ENCODE measurements around the gene NMT1.
A peak's percentile ranks its signal among the peaks of the same experiment; 100 is the strongest.

Gene NMT1

DNA sequence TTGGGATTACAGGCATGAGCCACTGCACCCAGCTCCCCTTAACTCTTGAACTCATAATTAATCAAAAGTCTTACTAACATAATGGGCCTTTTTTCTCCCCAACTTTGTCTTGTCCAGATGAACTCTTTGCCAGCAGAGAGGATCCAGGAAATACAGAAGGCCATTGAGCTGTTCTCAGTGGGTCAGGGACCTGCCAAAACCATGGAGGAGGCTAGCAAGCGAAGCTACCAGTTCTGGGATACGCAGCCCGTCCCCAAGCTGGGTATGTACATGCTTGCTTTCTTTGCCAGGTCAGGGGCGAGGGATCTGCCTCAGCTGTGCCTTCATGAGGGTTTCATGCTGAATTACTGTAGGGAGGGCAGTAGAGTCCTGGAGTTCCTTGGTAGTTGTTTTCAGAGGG lies 25.3 kb downstream of the NMT1 start:
- no peak for DNase-seq

GRCh38 chr17:45086865-45087503 lies 25.9 kb downstream of the NMT1 start:
- DNase-seq, result no peak

- DNase-seq, result no peak
These were observed 26.4 kb downstream of the NMT1 start for GRCh38 chr17:45087504-45087975.

DNA sequence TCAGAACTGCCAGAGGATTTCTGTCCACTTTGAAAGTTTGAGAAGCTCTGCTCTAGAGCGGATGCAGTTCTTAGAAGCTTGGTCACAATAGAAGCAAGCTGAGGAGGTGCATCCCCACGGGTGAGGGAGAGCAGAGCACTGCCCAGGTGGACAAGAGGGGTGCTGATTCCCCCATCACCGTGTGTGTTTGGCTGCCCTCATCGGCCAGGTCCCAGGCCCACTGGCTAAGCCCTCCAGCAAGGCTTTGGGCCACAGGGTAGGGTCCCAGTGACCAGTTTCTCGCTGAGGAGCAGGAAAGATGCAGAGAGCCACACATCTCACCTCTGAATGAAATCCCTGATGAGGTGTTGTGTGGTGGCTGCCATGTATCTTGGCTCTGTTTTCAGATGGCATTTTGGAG lies 26.9 kb downstream of the NMT1 start:
- no peak for DNase-seq

- no peak for DNase-seq
These were observed 27.6 kb downstream of the NMT1 start for GRCh38 chr17:45088741-45089140.

DNA sequence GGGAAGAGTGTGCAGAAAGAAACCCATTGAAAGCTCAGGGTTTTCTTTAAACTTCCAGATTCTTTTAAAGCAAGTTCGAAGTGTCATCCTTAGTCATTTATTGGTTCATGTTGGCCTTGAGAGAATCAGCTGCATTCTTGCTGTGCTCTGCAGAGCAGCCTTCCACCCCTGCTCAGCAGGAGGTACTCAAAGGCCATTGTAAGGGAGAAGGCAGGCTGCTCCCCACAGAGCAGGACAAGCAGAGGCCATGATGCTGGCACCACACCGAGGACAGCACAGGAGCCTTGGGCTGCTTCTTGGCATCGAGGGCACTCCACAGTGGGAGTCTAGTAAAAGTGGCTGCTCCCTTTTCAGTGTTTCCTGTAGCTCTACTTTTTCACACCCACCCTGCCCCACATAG lies 29.6 kb downstream of the NMT1 start:
- DNase-seq, result no peak

GRCh38 chr17:45091778-45092425 lies 30.8 kb downstream of the NMT1 start:
- no peak for DNase-seq

GRCh38 chr17:45092911-45093430 lies 31.9 kb downstream of the NMT1 start:
- no peak for DNase-seq

DNA sequence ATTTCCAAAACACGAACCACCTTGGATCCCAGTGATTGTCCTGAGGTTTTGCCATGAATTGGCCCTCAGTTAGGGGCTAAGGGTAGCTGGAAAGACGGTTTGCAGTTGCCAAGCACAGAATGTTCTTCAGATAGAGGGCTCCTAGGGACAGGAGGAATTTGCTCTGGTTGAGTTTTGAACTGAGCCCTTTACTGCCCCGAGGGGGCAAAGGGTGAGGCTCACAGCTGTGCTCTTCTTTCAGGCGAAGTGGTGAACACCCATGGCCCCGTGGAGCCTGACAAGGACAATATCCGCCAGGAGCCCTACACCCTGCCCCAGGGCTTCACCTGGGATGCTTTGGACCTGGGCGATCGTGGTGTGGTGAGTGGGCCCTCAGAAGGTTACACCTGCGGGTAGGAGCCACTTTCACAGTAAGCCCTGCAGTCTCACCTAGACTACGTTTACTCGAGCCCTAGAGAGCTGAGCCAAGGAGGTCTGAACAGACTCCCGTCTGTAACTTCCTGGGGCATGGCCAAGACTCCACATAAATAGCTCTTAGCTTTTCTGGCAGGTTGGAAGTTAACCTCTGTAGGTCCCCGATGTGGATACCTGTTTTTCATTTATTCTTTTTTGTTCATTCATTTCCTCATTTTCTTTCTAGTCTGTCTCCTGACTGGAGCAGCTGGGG lies 32.5 kb downstream of the NMT1 start:
- no peak for DNase-seq

DNA sequence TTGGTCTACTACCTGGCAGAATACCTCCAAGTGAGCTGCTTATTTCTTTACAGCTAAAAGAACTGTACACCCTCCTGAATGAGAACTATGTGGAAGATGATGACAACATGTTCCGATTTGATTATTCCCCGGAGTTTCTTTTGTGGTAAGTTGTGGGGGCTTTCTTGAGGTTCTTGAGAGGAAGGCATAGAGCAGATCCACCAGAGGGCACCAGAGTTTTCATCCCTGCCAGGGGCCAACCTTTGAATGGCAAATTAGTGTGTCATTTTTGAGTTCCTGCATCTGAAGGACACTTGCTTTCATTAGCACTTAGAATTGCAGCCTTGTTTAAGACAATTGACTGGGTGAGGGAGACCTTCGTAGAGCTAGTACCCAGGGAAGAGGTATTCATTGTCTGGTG lies 35.0 kb downstream of the NMT1 start:
- DNase-seq, result no peak

GRCh38 chr17:45096926-45097325 lies 35.8 kb downstream of the NMT1 start:
- no peak for DNase-seq

- no peak for DNase-seq
These were observed 37.2 kb downstream of the NMT1 start for GRCh38 chr17:45098081-45098868.

DNA sequence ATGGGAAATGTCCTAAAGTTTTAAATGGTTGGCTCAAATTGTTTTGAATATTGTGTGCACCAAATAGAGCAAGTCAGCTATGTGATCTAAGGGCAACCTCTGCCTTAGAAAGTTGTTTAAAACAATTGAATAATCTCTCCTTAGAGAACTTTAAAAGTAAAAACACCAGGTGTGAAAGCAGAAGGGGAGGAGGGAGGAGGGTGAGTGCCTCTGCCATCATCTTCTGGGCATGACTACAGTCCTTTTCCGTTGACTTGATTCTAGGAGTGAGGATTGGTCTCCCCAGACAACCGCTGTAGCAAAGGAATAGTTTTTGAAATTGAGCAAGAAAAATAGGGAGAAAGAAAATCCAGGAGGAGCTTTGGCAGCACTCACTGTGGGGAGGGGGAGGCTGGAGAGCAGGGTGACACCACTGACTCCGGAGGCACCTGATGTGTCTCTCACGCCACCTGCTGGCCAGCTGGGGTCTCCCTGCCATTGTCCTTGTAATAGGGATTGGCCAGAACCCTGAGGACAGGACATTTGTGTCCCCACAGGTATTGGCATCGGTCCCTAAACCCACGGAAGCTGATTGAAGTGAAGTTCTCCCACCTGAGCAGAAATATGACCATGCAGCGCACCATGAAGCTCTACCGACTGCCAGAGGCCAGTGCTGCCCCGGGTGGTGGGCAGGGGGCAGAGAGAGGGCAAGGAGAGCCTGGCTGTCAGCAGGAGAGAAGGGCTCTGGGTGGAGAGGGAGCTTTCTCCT lies 37.9 kb downstream of the NMT1 start:
- DNase-seq, result peak; percentile 77

- DNase-seq, result no peak
These were observed 40.4 kb downstream of the NMT1 start for GRCh38 chr17:45101546-45101882.

GRCh38 chr17:45101883-45102811 lies 41.0 kb downstream of the NMT1 start:
- no peak for DNase-seq

DNA sequence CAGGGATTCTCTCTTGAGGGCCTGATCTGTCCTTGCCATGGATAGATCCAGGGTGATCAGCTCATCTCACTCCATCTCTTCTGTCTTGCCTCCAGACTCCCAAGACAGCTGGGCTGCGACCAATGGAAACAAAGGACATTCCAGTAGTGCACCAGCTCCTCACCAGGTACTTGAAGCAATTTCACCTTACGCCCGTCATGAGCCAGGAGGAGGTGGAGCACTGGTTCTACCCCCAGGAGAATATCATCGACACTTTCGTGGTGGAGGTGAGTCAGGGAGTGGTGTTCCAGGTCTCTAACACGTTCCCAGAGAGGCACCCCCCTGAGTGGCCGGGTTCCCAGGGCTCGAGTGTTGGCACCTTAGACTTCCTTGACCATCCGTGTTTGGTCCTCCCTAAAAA lies 41.7 kb downstream of the NMT1 start:
- DNase-seq, result no peak

DNA sequence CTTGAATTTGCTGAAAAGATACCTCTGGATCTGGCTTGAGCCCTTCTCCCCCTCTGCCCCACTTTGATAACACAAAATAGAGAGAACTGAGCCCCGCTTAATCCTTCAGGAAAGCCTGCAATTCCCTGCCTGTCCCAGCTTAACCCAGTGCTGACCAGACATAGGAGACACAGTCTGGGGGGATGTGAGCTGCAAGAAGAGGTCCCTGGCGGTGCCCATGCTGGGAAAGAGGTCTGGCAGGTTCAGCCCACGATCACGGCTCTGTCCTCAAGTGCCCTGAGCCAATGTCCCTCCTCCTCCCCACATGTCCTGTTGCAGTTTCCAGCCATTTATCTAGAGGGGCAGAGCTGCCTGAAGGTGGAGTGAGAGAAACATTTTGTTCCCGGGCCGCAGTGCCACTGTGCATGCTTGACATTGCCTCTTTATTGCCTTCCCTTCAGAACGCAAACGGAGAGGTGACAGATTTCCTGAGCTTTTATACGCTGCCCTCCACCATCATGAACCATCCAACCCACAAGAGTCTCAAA lies 42.2 kb downstream of the NMT1 start:
- no peak for DNase-seq

DNA sequence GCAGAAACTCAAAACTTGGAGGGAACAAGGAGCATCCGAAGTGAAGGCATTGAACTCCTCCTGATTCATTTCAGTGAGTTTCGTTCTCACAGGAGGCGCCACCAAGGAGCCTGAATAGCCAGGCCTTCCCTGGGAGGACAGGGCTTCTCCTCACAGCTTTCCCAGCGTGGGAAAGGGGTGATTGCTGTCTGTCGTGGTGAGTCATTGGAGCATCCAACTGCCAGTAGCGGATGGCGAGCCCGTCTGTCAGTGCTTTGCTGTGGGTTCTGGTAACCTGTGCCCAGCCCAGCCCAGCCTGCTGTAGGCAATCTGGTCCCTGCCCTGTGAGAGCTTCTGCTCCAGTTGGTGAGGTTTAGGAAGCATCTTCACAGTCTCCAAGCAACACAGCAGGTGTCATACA lies 42.9 kb downstream of the NMT1 start:
- no peak for DNase-seq

- no peak for DNase-seq
These were observed 43.4 kb downstream of the NMT1 start for GRCh38 chr17:45104497-45104896.

DNA sequence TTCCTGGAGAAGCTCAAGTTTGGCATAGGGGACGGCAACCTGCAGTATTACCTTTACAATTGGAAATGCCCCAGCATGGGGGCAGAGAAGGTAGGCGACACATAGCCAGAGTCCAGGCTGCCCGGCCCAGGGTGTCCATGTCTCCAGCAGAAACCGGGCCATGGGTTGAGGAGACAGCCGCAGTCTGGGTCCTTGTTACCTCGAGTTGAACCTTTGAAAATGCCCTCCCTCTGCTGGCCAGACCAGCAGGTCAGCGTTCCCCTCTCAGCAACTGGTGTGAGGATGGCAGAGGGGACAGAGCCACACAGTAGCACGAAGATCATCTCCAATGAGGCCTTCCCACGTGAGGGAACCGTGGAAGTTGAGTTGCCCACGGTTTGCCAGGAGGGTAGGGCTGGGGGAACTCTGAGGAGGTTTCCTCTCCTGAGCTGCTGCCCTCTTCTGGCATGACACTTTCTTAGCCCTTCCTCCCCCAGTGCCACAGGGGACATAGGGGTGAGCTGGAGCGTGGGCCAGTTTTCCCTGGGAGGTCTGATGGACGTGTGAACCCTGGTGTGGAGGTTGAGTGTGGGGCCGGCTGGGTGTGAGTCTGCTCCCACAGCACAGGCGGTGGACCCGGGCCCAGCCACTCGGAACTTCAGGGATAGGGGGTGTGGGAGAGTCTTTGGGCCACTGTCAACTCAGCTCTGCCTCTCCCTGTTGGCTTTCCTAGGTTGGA lies 43.9 kb downstream of the NMT1 start:
- DNase-seq, result no peak

DNA sequence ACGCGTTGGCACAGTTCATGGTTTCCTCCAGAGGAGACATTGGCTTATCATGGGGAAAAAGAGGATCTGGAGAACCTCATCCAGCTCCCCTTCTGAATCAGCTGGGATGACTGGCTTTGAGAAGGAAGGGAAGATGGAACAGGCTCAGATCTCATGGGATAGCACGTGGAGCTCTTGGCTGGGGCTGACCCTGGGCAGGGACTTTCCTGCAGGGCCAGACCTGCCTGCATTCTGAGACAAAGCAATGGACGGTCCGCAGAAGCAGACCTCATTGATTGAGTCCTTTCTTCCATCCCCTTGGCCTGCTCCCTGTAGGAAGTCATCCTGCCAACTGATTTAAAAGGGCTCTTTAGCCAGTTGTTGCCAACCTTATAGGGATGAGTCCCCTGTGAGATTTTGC lies 45.0 kb downstream of the NMT1 start:
- no peak for DNase-seq
